HG02678 (cell line): ENCODE results near the gene PRCP.

Experiments
- ATAC-seq: cut with Tn5 transposase; IDR thresholded peaks from one replicate; pipeline ENCODE4 v1.9.1; 2021; ENCODE audit warnings: mild to moderate bottlenecking, moderate library complexity; ENCODE audit not compliant: unreplicated experiment

Gene PRCP

GRCh38 chr11:82907371-82907770 is 7.1 kb upstream of the PRCP start:
- ATAC-seq, result no peak

GRCh38 chr11:82906931-82907330 is 6.7 kb upstream of the PRCP start:
- ATAC-seq, result no peak

GRCh38 chr11:82906236-82906635 is 6.0 kb upstream of the PRCP start:
- ATAC-seq, result no peak

GRCh38 chr11:82903843-82904586 is 3.8 kb upstream of the PRCP start:
- no peak for ATAC-seq

GRCh38 chr11:82902880-82903279 is 2.6 kb upstream of the PRCP start:
- no peak for ATAC-seq

- ATAC-seq, result no peak
These were observed 1.8 kb upstream of the PRCP start for GRCh38 chr11:82901922-82902485.

- peak; percentile 71 for ATAC-seq
These were observed 1.1 kb upstream of the PRCP start, which contains the start of gene DDIAS for GRCh38 chr11:82901165-82901921. Gene DDIAS, plus strand, starts transcription at chr11:82901736. Its CDS starts 13,003 bp downstream, at chr11:82914739.

- no peak for ATAC-seq
These were observed 313 bp downstream of the PRCP start for GRCh38 chr11:82899957-82900276.

GRCh38 chr11:82899186-82899820 is 927 bp downstream of the PRCP start:
- ATAC-seq, result no peak

- no peak for ATAC-seq
These were observed 2.0 kb downstream of the PRCP start for GRCh38 chr11:82898241-82898640.

- no peak for ATAC-seq
These were observed 4.0 kb downstream of the PRCP start for GRCh38 chr11:82896183-82896582.

- ATAC-seq, result peak; percentile 25
These were observed 4.7 kb downstream of the PRCP start for GRCh38 chr11:82895437-82896091.

- ATAC-seq, result no peak
These were observed 7.5 kb downstream of the PRCP start for GRCh38 chr11:82892611-82893169.

GRCh38 chr11:82890936-82891335 is 9.3 kb downstream of the PRCP start:
- ATAC-seq, result no peak

- ATAC-seq, result no peak
These were observed 10.3 kb downstream of the PRCP start for GRCh38 chr11:82890002-82890341.

GRCh38 chr11:82889133-82890001 is 10.9 kb downstream of the PRCP start:
- no peak for ATAC-seq

GRCh38 chr11:82883853-82884252 is 16.4 kb downstream of the PRCP start:
- no peak for ATAC-seq

GRCh38 chr11:82874646-82875523 is 25.3 kb downstream of the PRCP start:
- no peak for ATAC-seq

GRCh38 chr11:82873919-82874333 is 26.3 kb downstream of the PRCP start:
- ATAC-seq, result no peak
